Activated T-cell treated with anti-CD3 and anti-CD28 coated beads, Interleukin-2, amount 50 U/mL, for 72 hours (primary cell): Measurements from ENCODE around the gene APBA1. TPM values are rescaled to one million over a fixed set of nuclear protein-coding genes. Genes with fewer than 3 reads are reported as not detected.
"Not testable (repeated sequence)": the region's sequence is repeated elsewhere in the genome, so short reads cannot be mapped to it uniquely, and the experiment has no call there.

Experiments used
- ATAC-seq, 2 donors: fragments of 150-1000 bp; cut with Tn5 transposase; replicated peaks in 1 of 2; 2 replicates each; pipeline ENCODE4 v1.10.0; 2021; ENCODE audit warnings: moderate library complexity in 2 of 2, mild to moderate bottlenecking in 1 of 2
- DNase-seq, 2 donors: peaks; one replicate each; pipeline ENCODE4 v3.0.0; 2021 to 2022; ENCODE audit warnings: mixed read lengths in 1 of 2
- H3K27ac Mint-ChIP-seq: one replicate; pipeline ENCODE4 v1.8.0; 2022; ENCODE audit warnings: mild to moderate bottlenecking, moderate library complexity, mixed read lengths
- H3K27me3 Mint-ChIP-seq: one replicate; pipeline ENCODE4 v1.8.0; 2022; ENCODE audit warnings: low read depth, mixed read lengths
- H3K36me3 Mint-ChIP-seq, 2 donors: one replicate each; pipeline ENCODE4 v1.8.0; 2022; ENCODE audit warnings: mixed read lengths in 2 of 2, mild to moderate bottlenecking in 1 of 2; ENCODE audit not compliant: insufficient read depth in 2 of 2
- H3K4me1 Mint-ChIP-seq: one replicate; pipeline ENCODE4 v1.8.0; 2022; ENCODE audit warnings: low read depth, mixed read lengths
- H3K4me3 Mint-ChIP-seq, 2 donors: one replicate each; pipeline ENCODE4 v1.8.0; 2022; ENCODE audit warnings: mild to moderate bottlenecking in 2 of 2, mixed read lengths in 2 of 2, moderate library complexity in 2 of 2
- H3K9me3 Mint-ChIP-seq, 2 donors: one replicate each; pipeline ENCODE4 v1.8.0; 2022; ENCODE audit warnings: mixed read lengths in 2 of 2
- total RNA-seq, 2 donors: library from RNA; stranded (reverse); gene quantifications; one replicate each; pipeline ENCODE4 v1.2.3, GENCODE V29; 2022

APBA1 gene
- total RNA-seq, 2 donors from 2014 or later, result 0.74 to 1.2 TPM

- Mint-ChIP-seq H3K4me3 (no peak overlapping the region), H3K27me3 (no peaks in the 10 kb centered on the region), H3K27ac (no peak overlapping the region), H3K9me3 (peaks cover 2 to 3% of the 10 kb centered on the region in 2 donors), H3K36me3 (no peaks in the 10 kb centered on the region), H3K4me1 (no peaks in the 10 kb centered on the region)
- DNase-seq (no peak), ATAC-seq (no peak)
Observed at GRCh38 chr9:69617006-69617405, 55.2 kb downstream of the APBA1 start.

DNA sequence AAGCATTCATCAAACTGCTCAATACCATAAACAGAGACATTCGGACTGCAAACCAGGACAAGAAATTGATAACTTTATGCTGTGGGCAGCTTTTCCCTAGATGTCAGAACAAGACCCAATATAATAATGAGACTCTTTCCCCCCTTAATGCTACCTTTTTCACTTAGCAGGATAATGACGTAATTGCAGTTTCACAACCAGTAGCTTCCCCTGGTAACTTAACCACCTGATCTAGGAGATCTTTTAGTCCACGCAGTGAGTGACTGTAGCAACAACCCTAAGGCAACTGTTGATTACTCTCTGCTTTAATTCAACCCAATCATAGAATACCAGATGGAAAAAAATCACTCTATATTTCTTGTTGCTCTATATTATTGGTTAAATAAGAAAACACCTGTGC, 56.3 kb downstream of the APBA1 start:
- DNase-seq, result no peak
- Mint-ChIP-seq H3K27ac (no peak overlapping the region), H3K36me3 (no peaks in the 10 kb centered on the region), H3K27me3 (no peaks in the 10 kb centered on the region), H3K4me3 (no peak overlapping the region), H3K9me3 (peaks cover 2 to 3% of the 10 kb centered on the region in 2 donors), H3K4me1 (no peaks in the 10 kb centered on the region)
- ATAC-seq, result no peak

DNA sequence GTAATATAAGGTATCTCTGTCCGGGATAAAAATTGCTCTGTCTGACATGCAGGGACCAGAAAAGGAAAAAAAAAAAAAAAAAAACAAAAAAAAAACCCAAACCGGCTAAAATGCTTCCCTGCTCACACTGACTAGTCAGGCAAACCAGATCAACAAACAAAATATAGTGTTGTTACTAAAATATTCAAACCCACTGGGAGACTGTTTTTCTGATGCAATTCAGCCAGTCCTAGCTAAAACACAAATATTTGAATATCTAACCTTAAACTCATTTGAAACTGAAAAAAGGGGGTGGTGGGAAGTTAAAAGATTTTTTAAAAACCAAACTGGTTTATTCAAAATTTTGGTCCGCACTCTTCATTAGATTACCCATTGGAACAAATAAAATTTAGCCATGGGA, 61.0 kb downstream of the APBA1 start:
- no peak for ATAC-seq
- Mint-ChIP-seq H3K4me3 (no peak overlapping the region), H3K27me3 (peaks cover 6% of the 10 kb centered on the region), H3K9me3 (peaks cover 0 to 2% of the 10 kb centered on the region in 2 donors), H3K36me3 (no peaks in the 10 kb centered on the region), H3K27ac (no peak overlapping the region), H3K4me1 (no peaks in the 10 kb centered on the region)
- no peak for DNase-seq

- H3K4me1 Mint-ChIP-seq, result no peaks in the 10 kb centered on the region
- H3K36me3 Mint-ChIP-seq, result no peaks in the 10 kb centered on the region
- peaks cover 9% of the 10 kb centered on the region for H3K27me3 Mint-ChIP-seq
- no peak for DNase-seq
- no peak overlapping the region for H3K4me3 Mint-ChIP-seq
- no peak for ATAC-seq
- H3K27ac Mint-ChIP-seq, result no peak overlapping the region
- peaks cover 0 to 2% of the 10 kb centered on the region in 2 donors for H3K9me3 Mint-ChIP-seq
Observed at GRCh38 chr9:69609156-69609555, 63.0 kb downstream of the APBA1 start.

GRCh38 chr9:69606089-69606488, 66.1 kb downstream of the APBA1 start:
- DNase-seq (no peak), ATAC-seq (no peak)
- Mint-ChIP-seq H3K27me3 (peaks cover 15% of the 10 kb centered on the region), H3K36me3 (no peaks in the 10 kb centered on the region), H3K4me3 (no peak overlapping the region), H3K27ac (no peak overlapping the region), H3K9me3 (peaks cover 0 to 2% of the 10 kb centered on the region in 2 donors), H3K4me1 (no peaks in the 10 kb centered on the region)

DNA sequence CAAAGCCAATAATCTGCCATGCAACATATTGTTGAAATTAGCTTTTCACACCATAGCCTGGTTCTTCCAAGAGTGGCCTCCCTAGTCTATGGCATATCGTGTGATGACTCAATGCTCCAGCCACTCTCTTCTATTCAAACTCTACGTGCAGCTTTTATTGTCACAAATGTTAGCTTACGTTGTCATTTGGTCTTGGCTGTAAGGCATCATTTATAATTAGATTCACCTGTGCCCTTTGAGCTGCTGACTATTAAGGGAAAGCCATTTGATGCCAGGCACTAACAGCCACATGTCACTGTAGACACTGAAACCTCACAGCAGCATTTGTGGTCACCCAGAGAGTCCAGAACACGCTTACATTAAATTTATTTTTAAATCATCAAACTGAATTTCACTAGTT, 66.8 kb downstream of the APBA1 start:
- Mint-ChIP-seq H3K27ac (no peak overlapping the region), H3K4me3 (no peak overlapping the region), H3K36me3 (no peaks in the 10 kb centered on the region), H3K9me3 (peaks cover 0 to 2% of the 10 kb centered on the region in 2 donors), H3K27me3 (peaks cover 15% of the 10 kb centered on the region), H3K4me1 (no peaks in the 10 kb centered on the region)
- ATAC-seq, result no peak
- DNase-seq, result no peak

DNA sequence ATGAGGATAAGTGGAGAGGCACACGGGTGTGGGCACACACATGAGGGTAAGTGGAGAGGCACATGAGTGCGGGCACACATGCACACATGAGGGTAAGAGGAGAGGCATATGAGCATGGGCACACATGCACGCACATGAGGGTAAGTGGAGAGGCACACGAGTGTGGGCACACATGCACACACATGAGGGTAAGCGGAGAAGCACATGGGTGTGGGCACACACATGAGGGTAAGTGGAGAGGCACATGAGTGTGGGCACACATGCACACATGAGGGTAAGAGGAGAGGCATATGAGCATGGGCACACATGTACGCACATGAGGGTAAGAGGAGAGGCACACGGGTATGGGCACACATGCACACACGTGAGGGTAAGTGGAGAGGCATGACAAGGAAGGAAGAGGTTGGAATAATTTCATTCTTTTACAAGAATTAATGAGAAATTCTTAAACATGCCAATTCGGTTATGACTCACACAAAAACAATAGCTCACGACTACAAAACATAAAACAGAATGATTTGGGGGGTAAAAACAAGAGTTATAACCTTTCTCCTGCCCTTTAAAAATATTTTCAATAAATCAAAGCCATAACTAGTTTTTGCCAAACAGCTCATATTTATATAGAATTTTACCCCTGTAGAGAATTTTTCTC, 67.5 kb downstream of the APBA1 start:
- Mint-ChIP-seq H3K27me3 (peaks cover 13% of the 10 kb centered on the region), H3K4me3 (no peak overlapping the region), H3K4me1 (no peaks in the 10 kb centered on the region), H3K36me3 (no peaks in the 10 kb centered on the region), H3K27ac (no peak overlapping the region), H3K9me3 (peaks cover 0 to 2% of the 10 kb centered on the region in 2 donors)
- no peak for ATAC-seq
- no peak for DNase-seq

GRCh38 chr9:69603656-69604055, 68.5 kb downstream of the APBA1 start:
- Mint-ChIP-seq H3K4me1 (no peaks in the 10 kb centered on the region), H3K27me3 (peaks cover 13% of the 10 kb centered on the region), H3K4me3 (no peak overlapping the region), H3K27ac (no peak overlapping the region), H3K9me3 (peaks cover 0 to 2% of the 10 kb centered on the region in 2 donors), H3K36me3 (no peaks in the 10 kb centered on the region)
- no peak for ATAC-seq
- DNase-seq, result no peak

DNA sequence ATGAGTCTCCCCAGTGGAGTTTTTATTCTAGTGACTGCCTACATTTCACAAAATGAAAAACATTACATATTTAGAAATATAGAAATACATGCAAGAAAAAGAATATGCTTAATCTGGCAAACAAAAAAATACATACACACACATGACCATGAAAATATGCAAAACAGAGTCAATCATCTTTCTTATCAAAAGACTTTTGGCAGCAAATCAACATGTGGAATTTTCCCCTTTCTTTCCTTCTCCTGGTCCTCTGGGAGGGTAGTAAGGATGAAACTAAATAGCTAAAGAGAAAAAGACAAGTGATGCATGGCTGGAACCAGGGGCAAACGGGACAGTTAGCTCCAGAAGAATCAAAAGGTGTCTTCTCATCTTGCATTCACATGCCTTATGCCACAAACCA, 69.4 kb downstream of the APBA1 start:
- H3K9me3 Mint-ChIP-seq, result peaks cover 1 to 2% of the 10 kb centered on the region in 2 donors
- no peak overlapping the region for H3K4me3 Mint-ChIP-seq
- no peak for DNase-seq
- no peaks in the 10 kb centered on the region for H3K36me3 Mint-ChIP-seq
- ATAC-seq, result no peak
- peaks cover 14% of the 10 kb centered on the region for H3K27me3 Mint-ChIP-seq
- H3K4me1 Mint-ChIP-seq, result no peaks in the 10 kb centered on the region
- H3K27ac Mint-ChIP-seq, result no peak overlapping the region

- ATAC-seq, result no peak
- Mint-ChIP-seq H3K4me1 (no peaks in the 10 kb centered on the region), H3K9me3 (peaks cover 0 to 1% of the 10 kb centered on the region in 2 donors), H3K4me3 (no peak overlapping the region), H3K27me3 (peaks cover 14% of the 10 kb centered on the region), H3K27ac (no peak overlapping the region), H3K36me3 (no peaks in the 10 kb centered on the region)
- no peak for DNase-seq
Observed at GRCh38 chr9:69601698-69602097, 70.5 kb downstream of the APBA1 start.

GRCh38 chr9:69600314-69601047, 71.7 kb downstream of the APBA1 start:
- Mint-ChIP-seq H3K27ac (no peak overlapping the region), H3K9me3 (peaks cover 0 to 1% of the 10 kb centered on the region in 2 donors), H3K4me1 (no peaks in the 10 kb centered on the region), H3K4me3 (no peak overlapping the region), H3K36me3 (no peaks in the 10 kb centered on the region), H3K27me3 (peaks cover 14% of the 10 kb centered on the region)
- ATAC-seq, result no peak
- DNase-seq, result no peak

- DNase-seq (no peak), ATAC-seq (no peak)
- Mint-ChIP-seq H3K9me3 (peaks cover 0 to 1% of the 10 kb centered on the region in 2 donors), H3K4me1 (no peaks in the 10 kb centered on the region), H3K27me3 (peaks cover 15% of the 10 kb centered on the region), H3K36me3 (no peaks in the 10 kb centered on the region), H3K27ac (no peak overlapping the region), H3K4me3 (no peak overlapping the region)
Observed at GRCh38 chr9:69599232-69599971, 72.8 kb downstream of the APBA1 start.

DNA sequence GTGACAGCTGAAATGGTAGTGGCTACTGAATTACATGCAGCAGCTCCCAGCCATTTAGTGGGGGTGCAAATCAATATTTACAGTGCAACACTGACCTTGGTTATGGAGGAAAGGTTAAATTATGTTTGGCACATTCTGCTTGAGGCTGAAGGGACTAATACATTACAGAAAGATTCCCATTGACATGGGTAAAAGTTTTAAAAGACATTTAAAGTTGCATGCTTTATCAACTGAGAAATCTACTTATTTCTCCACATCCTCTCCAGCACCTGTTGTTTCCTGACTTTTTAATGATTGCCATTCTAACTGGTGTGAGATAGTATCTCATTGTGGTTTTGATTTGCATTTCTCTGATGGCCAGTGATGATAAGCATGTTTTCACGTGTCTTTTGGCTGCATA, 75.3 kb downstream of the APBA1 start:
- not testable (repeated sequence) for H3K36me3 Mint-ChIP-seq, H3K4me1 Mint-ChIP-seq, H3K9me3 Mint-ChIP-seq, H3K4me3 Mint-ChIP-seq, ATAC-seq, H3K27ac Mint-ChIP-seq, DNase-seq
- peaks cover 18% of the 10 kb centered on the region for H3K27me3 Mint-ChIP-seq
